ENCODE results near the gene EFHD1.

The EFHD1 gene

DNA sequence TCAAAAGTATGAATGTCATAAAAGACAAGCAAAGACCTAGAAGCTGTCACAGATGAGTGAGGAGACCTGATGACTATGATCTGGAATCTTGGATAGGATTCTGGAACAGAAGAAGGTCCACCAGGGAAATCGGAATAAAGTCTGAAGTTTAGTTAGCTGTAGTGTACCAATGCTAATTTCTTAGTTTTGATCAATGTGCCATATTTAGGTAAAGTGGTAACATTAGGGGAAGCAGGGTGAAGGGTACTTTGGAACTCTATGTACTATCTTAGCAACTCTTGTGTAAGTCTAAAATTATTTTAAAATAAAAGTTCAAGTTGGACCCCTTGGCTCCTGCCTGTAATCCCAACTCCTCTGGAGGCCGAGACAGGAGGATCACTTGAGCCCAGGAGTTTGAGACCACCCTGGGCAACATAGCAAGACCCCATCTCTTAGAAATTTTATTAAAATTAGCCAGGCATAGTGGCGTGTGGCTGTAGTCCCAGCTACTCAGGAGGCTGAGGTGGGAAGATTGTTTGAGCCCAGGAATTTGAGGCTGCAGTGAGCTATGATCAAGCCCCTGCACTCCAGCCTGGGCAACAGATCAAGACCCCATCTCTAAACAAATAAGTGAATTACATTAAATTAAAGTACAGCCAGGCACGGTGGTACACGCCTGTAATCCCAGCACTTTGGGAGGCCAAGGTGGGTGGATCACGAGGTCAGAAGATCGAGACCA is 35.9 kb upstream of the EFHD1 start:
- Histone ChIP-seq H4K20me1 (ENCODE audit: insufficient read depth) (no peaks in the 10 kb centered on the region), H3K27me3 (ENCODE audit: insufficient read depth, low read depth) (no peaks in the 10 kb centered on the region), H3K36me3 (ENCODE audit: insufficient read depth) (no peaks in the 10 kb centered on the region), H3K4me3 (IDR thresholded peaks at IDR 0.05; ENCODE audit: insufficient read depth, low read depth, low read length) (no peak overlapping the region), H3K27ac (no peak overlapping the region), H3K4me2 (no peak overlapping the region), H3K79me2 (ENCODE audit: insufficient read depth, low read depth) (no peaks in the 10 kb centered on the region), H3K4me1 (ENCODE audit: low read depth, poor library complexity, severe bottlenecking) (no peaks in the 10 kb centered on the region), H2AFZ (ENCODE audit: low read depth) (no peak overlapping the region), H3K9ac (no peak overlapping the region)
- TF ChIP-seq, protein P1, sequence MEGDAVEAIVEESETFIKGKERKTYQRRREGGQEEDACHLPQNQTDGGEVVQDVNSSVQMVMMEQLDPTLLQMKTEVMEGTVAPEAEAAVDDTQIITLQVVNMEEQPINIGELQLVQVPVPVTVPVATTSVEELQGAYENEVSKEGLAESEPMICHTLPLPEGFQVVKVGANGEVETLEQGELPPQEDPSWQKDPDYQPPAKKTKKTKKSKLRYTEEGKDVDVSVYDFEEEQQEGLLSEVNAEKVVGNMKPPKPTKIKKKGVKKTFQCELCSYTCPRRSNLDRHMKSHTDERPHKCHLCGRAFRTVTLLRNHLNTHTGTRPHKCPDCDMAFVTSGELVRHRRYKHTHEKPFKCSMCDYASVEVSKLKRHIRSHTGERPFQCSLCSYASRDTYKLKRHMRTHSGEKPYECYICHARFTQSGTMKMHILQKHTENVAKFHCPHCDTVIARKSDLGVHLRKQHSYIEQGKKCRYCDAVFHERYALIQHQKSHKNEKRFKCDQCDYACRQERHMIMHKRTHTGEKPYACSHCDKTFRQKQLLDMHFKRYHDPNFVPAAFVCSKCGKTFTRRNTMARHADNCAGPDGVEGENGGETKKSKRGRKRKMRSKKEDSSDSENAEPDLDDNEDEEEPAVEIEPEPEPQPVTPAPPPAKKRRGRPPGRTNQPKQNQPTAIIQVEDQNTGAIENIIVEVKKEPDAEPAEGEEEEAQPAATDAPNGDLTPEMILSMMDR (conservative IDR thresholded peaks at IDR 0.05; ENCODE audit: low read depth, low read length) = no peak

DNA sequence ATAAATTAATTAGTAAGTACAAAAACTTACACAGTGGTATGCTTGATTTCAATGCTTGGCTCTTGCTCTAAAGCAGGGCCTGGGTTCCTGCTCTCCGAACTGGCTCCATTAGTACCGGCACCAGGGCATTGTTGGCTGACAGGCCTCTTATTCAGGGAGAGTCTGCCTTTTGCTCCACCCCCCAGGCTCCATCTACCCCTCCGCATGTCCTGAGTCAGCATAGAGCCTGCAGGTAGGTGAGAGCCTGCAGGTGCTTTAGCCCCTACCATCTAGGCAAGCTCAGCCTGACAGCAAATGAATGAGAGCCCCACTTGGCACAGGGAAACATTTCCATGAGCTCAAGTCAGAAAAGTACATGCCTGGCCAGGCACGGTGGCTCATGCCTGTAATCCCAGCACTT is 35.1 kb upstream of the EFHD1 start:
- Histone ChIP-seq H3K4me2 (no peak overlapping the region), H3K9ac (no peak overlapping the region), H3K4me3 (IDR thresholded peaks at IDR 0.05; ENCODE audit: insufficient read depth, low read depth, low read length) (no peak overlapping the region), H2AFZ (ENCODE audit: low read depth) (no peak overlapping the region), H3K27ac (no peak overlapping the region), H3K4me1 (ENCODE audit: low read depth, poor library complexity, severe bottlenecking) (no peaks in the 10 kb centered on the region), H4K20me1 (ENCODE audit: insufficient read depth) (no peaks in the 10 kb centered on the region), H3K27me3 (ENCODE audit: insufficient read depth, low read depth) (no peaks in the 10 kb centered on the region), H3K36me3 (ENCODE audit: insufficient read depth) (no peaks in the 10 kb centered on the region), H3K79me2 (ENCODE audit: insufficient read depth, low read depth) (no peaks in the 10 kb centered on the region)
- TF ChIP-seq, protein P1 (conservative IDR thresholded peaks at IDR 0.05; ENCODE audit: low read depth, low read length) = no peak

DNA sequence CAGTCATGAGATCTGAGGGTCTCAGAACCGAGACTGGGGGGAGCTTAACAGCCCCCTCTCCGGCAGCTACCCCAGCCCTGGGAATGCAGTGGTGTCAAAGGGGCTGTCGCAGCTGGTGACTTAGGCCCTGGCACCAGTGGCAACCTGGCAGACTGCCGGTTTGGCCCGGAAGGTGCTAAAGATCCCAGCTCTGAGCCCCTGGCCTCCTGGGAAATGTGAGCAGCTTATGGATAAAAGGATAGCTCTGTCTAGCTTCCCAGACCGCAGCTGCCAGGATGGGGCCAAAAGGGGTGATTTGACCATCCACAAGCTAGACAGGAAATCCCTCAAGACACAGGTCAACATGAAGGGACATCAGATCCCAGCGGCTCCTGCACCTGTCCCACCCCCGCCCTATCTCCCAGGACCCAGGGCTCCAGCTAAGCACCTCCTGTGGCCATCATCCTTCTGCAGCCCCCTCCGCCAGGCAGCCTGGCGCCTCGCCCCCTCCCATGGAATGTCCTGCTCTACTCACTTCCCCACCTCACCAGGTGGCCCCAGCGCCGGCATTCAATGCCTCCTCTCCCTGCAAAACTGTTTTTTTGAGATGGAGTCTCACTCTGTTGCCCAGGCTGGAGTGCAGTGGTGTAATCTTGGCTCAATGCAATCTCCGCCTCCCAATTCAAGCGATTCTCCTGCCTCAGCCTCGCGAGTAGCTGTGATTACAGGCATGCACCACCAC is 33.2 kb upstream of the EFHD1 start:
- no peak overlapping the region for H2AFZ ChIP-seq (ENCODE audit: low read depth)
- H3K79me2 ChIP-seq (ENCODE audit: insufficient read depth, low read depth) = no peaks in the 10 kb centered on the region
- H3K4me3 ChIP-seq (IDR thresholded peaks at IDR 0.05; ENCODE audit: insufficient read depth, low read depth, low read length) = no peak overlapping the region
- no peak overlapping the region for H3K9ac ChIP-seq
- no peaks in the 10 kb centered on the region for H4K20me1 ChIP-seq (ENCODE audit: insufficient read depth)
- no peaks in the 10 kb centered on the region for H3K4me1 ChIP-seq (ENCODE audit: low read depth, poor library complexity, severe bottlenecking)
- no peaks in the 10 kb centered on the region for H3K27me3 ChIP-seq (ENCODE audit: insufficient read depth, low read depth)
- no peak overlapping the region for H3K27ac ChIP-seq
- H3K4me2 ChIP-seq = no peak overlapping the region
- no peaks in the 10 kb centered on the region for H3K36me3 ChIP-seq (ENCODE audit: insufficient read depth)
- TF ChIP-seq, protein P1 (conservative IDR thresholded peaks at IDR 0.05; ENCODE audit: low read depth, low read length) = no peak

DNA sequence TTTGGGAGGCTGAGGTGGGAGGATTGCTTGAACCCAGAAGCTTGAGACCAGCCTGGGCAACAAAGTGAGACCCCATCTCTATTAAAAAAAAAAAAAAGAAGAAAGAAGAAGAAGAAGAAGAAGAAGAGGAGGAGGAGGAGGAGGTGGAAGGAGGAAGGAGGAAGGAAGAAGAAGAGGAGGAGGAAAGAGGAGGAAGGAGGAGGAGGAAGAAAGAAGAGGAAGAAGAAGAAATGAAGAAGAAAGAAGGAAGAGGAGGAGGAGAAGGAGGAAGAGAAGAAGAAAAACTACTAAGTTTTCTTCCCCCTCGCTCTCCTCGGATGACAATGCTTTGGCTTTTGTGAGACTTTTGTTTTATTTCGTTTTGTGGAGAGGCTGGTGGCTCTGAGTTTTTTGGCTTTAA is 30.1 kb upstream of the EFHD1 start:
- Histone ChIP-seq H2AFZ (ENCODE audit: low read depth) (no peak overlapping the region), H3K4me3 (IDR thresholded peaks at IDR 0.05; ENCODE audit: insufficient read depth, low read depth, low read length) (no peak overlapping the region), H4K20me1 (ENCODE audit: insufficient read depth) (no peaks in the 10 kb centered on the region), H3K9ac (no peak overlapping the region), H3K79me2 (ENCODE audit: insufficient read depth, low read depth) (no peaks in the 10 kb centered on the region), H3K27ac (no peak overlapping the region), H3K4me1 (ENCODE audit: low read depth, poor library complexity, severe bottlenecking) (no peaks in the 10 kb centered on the region), H3K36me3 (ENCODE audit: insufficient read depth) (no peaks in the 10 kb centered on the region), H3K27me3 (ENCODE audit: insufficient read depth, low read depth) (no peaks in the 10 kb centered on the region), H3K4me2 (no peak overlapping the region)
- TF ChIP-seq, protein P1 (conservative IDR thresholded peaks at IDR 0.05; ENCODE audit: low read depth, low read length) = no peak
